A549 treated with AZD2906 at 1 μM for 4 hours (cell line): ENCODE measurements around the gene OR4A16. TPM values are rescaled to one million over a fixed set of nuclear protein-coding genes. Genes with fewer than 3 reads are reported as not detected.

Experiments used
- total RNA-seq: library from RNA; stranded (reverse); fragments of 200-300 nt; extraction: Qiagen RNA extraction; gene quantifications from 5 replicates; pipeline ENCODE4 v1.2.3, GENCODE V29; 2022

OR4A16 gene, protein sequence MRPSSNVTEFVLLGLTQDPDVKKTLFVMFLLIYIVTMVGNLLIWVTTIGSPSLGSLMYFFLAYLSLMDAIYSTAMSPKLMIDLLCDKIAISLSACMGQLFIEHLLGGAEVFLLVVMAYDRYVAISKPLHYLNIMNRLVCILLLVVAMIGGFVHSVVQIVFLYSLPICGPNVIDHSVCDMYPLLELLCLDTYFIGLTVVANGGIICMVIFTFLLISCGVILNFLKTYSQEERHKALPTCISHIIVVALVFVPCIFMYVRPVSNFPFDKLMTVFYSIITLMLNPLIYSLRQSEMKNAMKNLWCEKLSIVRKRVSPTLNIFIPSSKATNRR
- not detected in 5 replicates for total RNA-seq

DNA sequence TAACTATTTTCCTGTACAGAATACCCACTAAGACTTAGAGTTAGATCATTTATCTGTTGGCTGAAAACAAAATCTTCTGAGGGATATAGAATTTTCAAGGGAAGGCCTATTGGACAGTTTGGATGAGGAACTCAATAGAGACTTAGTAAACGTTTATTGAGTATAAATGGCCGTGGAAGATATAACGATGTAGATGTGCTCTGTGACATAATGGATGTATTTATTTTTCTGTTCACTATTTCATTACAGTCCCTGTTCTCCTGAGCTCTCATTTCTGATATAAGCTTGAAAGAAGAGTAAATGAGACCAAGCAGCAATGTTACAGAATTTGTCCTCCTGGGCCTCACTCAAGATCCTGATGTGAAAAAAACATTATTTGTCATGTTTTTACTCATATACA, at the start of gene OR4A16:
OR4A16 (plus strand) TSS at position 301 of the 400 bp plus-strand sequence; CDS start at position 301, 0 bp downstream.

DNA sequence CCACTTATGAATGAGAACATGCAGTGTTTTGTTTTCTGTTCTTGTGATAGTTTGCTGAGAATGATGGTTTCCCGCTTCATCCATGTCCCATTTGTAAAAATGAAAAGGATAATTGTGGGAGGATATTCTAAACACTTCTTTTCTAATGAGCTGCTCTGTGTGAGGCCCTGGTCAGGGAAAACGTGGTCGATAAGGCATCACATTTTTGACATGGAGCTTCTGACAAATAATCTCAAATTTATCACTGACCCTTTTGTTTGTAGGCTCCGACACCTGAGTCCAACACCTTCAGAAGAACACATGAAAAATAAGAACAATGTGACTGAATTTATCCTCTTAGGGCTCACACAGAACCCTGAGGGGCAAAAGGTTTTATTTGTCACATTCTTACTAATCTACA, 24.7 kb downstream of the OR4A16 start, which contains the start of gene OR4A15:
OR4A15 (plus strand) TSS at position 301 of the 400 bp plus-strand sequence; CDS start at position 301, 0 bp downstream.

Other genes starting within 250 kb of the OR4A16 start
- not detected in 5 replicates for gene TRIM48, start 81.0 kb upstream of the OR4A16 start, total RNA-seq
- not detected in 5 replicates for gene OR4A15, start 24.8 kb downstream of the OR4A16 start, total RNA-seq
- not detected in 5 replicates for gene OR4C15, start 211.3 kb downstream of the OR4A16 start, total RNA-seq
- gene OR4C16, start 228.9 kb downstream of the OR4A16 start, total RNA-seq, result not detected in 5 replicates